ENCODE data around the gene GRID1. TPM values are rescaled to one million over a fixed set of nuclear protein-coding genes. Genes with fewer than 3 reads are reported as not detected.

Gene GRID1
- total and polyA plus RNA-seq, 9 of the 15 experiments (the other 6 are each of a cell fraction or from before 2014, with no cell fraction given): 0.01 to 7.2 (median 1.2) TPM

- in situ Hi-C loops (cut with MboI): no loop called here
These were observed 767.9 kb downstream of the GRID1 start for GRCh38 chr10:85598646-85599045.

More at GRCh38 chr10:85598646-85599045, 767.9 kb downstream of the GRID1 start:
- DNase-seq (ENCODE audit: extremely low read depth in 1 of 4, low spot score in 3 of 4): no peak
- no peaks in the 10 kb centered on the region for H3K36me3 ChIP-seq (ENCODE audit: control insufficient read depth, insufficient read depth, low read length)
- no peaks in the 10 kb centered on the region for H3K9me1 ChIP-seq (ENCODE audit: control insufficient read depth, insufficient read depth, low read length)
- H3K9ac ChIP-seq (ENCODE audit: insufficient read depth in 1 of 2, low read depth in 2 of 2, low read length in 2 of 2): no peak overlapping the region
- no peak overlapping the region for H3K4me3 ChIP-seq
- no peaks in the 10 kb centered on the region for H4K20me1 ChIP-seq (replicated peaks; ENCODE audit: control insufficient read depth, insufficient read depth, low read length)
- no peaks in the 10 kb centered on the region for H3K9me3 ChIP-seq (replicated peaks; ENCODE audit: control insufficient read depth, insufficient read depth, low read depth, low read length)
- H3K4me1 ChIP-seq (replicated peaks in 1 of 2; ENCODE audit: control insufficient read depth in 2 of 2, insufficient read depth in 2 of 2, low read length in 2 of 2): peaks cover 0 to 3% of the 10 kb centered on the region in 2 experiments; a peak in 1 of 5 replicates
- no peak overlapping the region for H2AFZ ChIP-seq (ENCODE audit: low read depth, low read length)
- no peak for FAIRE-seq
- H3K4me2 ChIP-seq (ENCODE audit: insufficient read depth, low read length): no peak overlapping the region
- intact Hi-C loops (cut with micrococcal nuclease): no loop called here
- POLR2A ChIA-PET: interaction anchor here (0.6 kb wide), 1 partner anchor 28 kb away, joined by 3 read pairs; no protein-coding TSS in a partner anchor
- CTCF ChIA-PET (ENCODE audit: low intra/inter-chr PET ratio): no interaction called here
- no TSS peak for BruUV-seq (replicated peaks)
- TF ChIP-seq CEBPZ (IDR thresholded peaks at IDR 0.05; ENCODE audit: borderline replicate concordance, low read depth, low read length) (no peak), HLTF (IDR thresholded peaks at IDR 0.05) (no peak), USF1 (CRISPR knock-in tag; IDR thresholded peaks at IDR 0.05) (no peak), CHD1 (IDR thresholded peaks at IDR 0.05; ENCODE audit: low read length) (no peak), TAF15 (IDR thresholded peaks at IDR 0.05; ENCODE audit: low read depth, low read length) (no peak), KDM4B (IDR thresholded peaks at IDR 0.05; ENCODE audit: borderline replicate concordance in 2 of 2, low read depth in 1 of 2) (no peak), MAX (CRISPR knock-in tag; IDR thresholded peaks at IDR 0.05) (no peak), RHOXF2B (CRISPR knock-in tag; conservative IDR thresholded peaks at IDR 0.05) (no peak)
- no peaks in the 10 kb centered on the region for H3K79me2 ChIP-seq (ENCODE audit: control insufficient read depth, insufficient read depth, low read length)
- no peak for ATAC-seq
- no peak overlapping the region for H3K27ac ChIP-seq (ENCODE audit: extremely low read depth, low read depth, low read length)
- 0% methylated on average over 6 of the region's 6 CpGs for WGBS (ENCODE audit: insufficient coverage, low coverage, missing lambda C conversion rate)
- H3K27me3 ChIP-seq (ENCODE audit: control insufficient read depth in 2 of 2, insufficient read depth in 2 of 2, low read length in 2 of 2): no peaks in the 10 kb centered on the region
